ENCODE measurements around the gene CAMKK2.

The CAMKK2 gene

DNA sequence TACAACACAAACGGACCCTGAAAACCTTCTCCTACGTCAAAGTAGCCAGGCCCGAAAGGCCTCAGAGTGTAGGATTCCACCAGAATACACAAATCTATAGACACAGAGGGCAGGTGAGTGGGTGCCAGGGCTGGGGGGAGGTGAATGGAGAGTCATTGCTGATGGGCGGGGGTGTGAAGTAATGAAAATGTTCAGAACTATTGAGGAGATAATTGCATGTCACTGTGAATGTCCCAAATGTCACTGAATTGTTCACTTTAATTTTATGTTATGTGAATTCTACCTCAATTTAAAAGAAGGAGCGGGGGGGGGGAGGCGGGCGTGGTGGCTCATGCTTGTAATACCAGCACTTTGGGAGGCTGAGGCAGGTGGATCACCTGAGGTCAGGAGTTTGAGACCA, 50.6 kb downstream of the CAMKK2 start:
- H3K4me3 ChIP-seq (ENCODE audit: low read depth, low read length), result no peak overlapping the region
- TF ChIP-seq, protein P1, sequence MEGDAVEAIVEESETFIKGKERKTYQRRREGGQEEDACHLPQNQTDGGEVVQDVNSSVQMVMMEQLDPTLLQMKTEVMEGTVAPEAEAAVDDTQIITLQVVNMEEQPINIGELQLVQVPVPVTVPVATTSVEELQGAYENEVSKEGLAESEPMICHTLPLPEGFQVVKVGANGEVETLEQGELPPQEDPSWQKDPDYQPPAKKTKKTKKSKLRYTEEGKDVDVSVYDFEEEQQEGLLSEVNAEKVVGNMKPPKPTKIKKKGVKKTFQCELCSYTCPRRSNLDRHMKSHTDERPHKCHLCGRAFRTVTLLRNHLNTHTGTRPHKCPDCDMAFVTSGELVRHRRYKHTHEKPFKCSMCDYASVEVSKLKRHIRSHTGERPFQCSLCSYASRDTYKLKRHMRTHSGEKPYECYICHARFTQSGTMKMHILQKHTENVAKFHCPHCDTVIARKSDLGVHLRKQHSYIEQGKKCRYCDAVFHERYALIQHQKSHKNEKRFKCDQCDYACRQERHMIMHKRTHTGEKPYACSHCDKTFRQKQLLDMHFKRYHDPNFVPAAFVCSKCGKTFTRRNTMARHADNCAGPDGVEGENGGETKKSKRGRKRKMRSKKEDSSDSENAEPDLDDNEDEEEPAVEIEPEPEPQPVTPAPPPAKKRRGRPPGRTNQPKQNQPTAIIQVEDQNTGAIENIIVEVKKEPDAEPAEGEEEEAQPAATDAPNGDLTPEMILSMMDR (conservative IDR thresholded peaks at IDR 0.05; ENCODE audit: low read depth, low read length), result no peak
- DNase-seq (ENCODE audit: low read depth), result no peak

DNA sequence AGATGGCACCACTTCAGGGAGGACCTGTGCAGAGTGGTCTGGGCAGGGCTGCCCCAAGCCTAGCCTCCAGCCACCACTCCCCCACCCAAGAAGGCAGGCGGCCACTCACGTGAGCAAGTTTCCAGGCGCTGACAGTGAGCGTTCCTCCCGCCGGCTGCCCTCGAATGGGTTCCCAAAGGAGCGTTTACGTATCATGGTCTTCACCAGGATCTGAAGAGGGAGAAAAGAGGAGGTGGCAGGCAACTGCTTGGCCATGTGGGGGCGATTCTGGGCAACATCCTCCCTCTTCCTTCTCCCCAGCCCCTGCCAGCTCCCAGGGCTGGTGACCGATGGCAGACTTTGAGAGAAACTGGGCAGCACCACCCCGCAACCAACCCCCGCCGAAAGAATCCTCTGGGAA, 51.5 kb downstream of the CAMKK2 start:
- H3K4me3 ChIP-seq (ENCODE audit: low read depth, low read length), result no peak overlapping the region
- TF ChIP-seq, protein P1 (conservative IDR thresholded peaks at IDR 0.05; ENCODE audit: low read depth, low read length), result no peak
- no peak for DNase-seq (ENCODE audit: low read depth)

DNA sequence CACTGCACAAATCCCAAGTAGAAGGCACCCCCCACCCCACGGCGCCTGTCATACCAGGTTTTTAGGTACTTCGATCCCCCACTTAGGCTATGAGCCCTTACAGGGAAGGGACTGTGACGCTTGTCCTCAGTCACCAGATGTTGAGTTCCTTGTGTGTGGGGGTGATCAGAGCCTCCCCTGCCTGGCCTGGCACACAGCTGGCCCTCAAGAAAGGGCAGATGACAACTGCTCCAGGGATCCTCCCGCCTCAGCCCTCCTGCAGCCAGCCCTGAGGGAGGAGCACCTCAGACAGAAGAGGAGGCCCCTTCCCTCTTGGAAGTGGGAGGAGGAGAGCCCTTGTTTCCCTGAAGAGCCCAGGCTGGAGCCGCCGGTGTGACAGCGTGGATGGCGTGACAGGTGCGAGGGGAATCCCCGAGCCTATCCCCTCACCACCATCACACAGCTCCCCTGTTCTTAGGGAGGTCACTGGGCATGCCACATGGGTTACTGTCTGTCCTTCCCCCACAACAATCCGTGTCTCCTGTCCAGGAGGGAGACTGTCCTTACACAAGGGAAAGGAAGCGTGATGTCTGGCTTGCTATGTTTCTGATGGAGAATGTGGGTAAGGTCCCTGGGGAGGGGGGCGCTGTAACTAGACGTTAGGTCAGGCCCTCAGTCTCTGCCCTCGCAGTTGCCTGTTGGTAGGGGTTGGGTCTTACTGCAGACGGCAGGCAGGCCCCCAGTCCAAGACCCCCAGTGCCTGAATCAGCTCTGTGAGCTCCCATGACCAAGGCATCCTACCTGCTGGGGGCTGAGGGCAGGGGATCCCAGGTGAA, 55.1 kb downstream of the CAMKK2 start:
- no peak overlapping the region for H3K4me3 ChIP-seq (ENCODE audit: low read depth, low read length)
- no peak for DNase-seq (ENCODE audit: low read depth)
- TF ChIP-seq, protein P1 (conservative IDR thresholded peaks at IDR 0.05; ENCODE audit: low read depth, low read length), result no peak

DNA sequence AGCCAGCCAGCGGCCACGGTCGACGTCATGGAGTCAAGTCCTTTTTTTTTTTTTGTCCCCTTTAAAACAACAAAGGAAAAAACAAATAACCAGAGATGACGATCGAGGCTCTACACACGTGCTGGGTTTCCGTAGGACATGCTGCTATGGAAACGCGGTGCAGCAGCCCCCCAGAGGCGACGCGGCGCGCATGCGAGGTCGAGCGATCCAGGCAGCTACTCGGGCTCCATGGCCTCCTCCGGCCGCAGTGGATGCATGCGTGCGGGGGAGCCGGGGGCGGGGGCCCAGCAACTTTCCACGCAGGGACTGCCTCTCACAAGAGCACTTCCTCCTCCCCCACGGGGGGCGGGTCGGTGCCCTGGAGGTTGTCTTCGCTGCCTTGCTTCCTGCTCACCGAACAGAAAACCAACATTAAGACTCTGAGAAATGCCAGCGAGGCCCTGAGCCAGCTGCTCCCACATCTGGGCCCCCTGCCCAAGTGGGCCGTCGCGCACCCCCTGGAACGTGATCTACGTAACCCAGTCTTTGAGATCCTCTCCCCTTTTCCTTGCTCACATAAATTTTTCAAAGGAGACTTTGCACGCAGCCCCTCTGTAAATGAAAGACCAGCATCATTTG, 55.9 kb downstream of the CAMKK2 start:
- TF ChIP-seq, protein P1 (conservative IDR thresholded peaks at IDR 0.05; ENCODE audit: low read depth, low read length), result no peak
- H3K4me3 ChIP-seq (ENCODE audit: low read depth, low read length), result peak overlapping the region; percentile 37
- DNase-seq (ENCODE audit: low read depth), result peak; percentile 56

DNA sequence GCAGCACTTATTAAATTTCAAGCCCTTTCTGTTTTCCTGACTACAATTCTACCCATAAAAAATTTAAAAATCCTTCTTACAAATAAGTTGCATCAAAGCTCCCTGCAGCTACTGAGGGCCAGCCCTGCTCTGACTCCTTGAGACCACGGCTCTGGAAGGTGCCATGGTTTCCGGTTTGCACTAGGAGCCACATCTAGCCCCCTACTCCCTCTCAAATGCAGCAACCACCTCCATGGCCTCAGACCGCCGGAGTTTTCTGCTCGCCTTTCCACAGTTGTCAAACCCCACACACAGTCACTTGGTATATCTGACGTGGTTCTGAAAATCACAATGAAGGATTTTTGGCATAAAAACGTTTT, 56.5 kb downstream of the CAMKK2 start:
- no peak overlapping the region for H3K4me3 ChIP-seq (ENCODE audit: low read depth, low read length)
- TF ChIP-seq, protein P1 (conservative IDR thresholded peaks at IDR 0.05; ENCODE audit: low read depth, low read length), result no peak
- DNase-seq (ENCODE audit: low read depth), result no peak

DNA sequence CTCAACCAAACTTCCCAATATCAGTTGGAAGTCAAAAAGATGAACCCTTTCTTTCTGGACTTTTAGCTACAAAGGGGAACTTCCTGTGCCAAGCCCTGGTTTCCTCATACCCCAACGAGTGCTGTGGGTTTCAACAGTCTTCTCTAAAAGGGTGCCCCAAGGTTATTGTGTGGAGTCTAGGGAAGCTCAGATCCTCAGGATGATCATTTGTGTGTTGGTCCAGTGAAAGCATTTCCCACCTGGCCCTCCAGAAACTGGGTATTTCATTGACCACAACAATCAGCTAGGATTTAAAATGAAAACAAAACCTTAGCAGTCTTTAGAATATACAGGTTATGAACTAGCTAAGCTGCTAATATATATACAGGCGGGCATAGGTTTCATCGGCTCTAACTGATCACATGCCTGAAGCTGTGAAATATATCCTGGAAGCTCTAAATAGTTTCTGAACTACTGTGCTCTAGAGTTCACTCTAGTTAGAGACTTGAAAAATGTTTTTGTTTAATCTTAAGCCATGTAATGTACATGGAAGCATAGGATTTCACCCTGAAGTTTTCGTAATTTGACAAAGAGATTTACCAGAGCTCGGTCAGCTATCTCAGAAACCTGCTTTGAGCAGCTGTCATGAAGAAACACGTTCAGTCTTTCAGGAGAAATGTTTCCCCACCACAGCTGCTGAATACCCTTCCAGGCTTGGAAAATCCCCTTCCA, 57.0 kb downstream of the CAMKK2 start:
- TF ChIP-seq, protein P1 (conservative IDR thresholded peaks at IDR 0.05; ENCODE audit: low read depth, low read length), result no peak
- H3K4me3 ChIP-seq (ENCODE audit: low read depth, low read length), result no peak overlapping the region
- no peak for DNase-seq (ENCODE audit: low read depth)
